ENCODE measurements around the gene PRR35. TPM values are rescaled to one million over a fixed set of nuclear protein-coding genes. Genes with fewer than 3 reads are reported as not detected.

Gene PRR35
- polyA plus RNA-seq, 3 donors: not detected

- Histone ChIP-seq H3K36me3 (replicated peaks in 1 of 2; ENCODE audit: control insufficient read depth in 1 of 2, insufficient read depth in 2 of 2, low read length in 2 of 2) (peaks cover 0 to 4% of the 10 kb centered on the region in 2 donors), H3K9ac (ENCODE audit: insufficient read depth, low read length, poor library complexity, severe bottlenecking) (peak overlapping the region; percentile 80), H4K20me1 (ENCODE audit: insufficient read depth, low read length) (peaks cover 51% of the 10 kb centered on the region), H3K27ac (ENCODE audit: low read depth in 1 of 2, low read length in 2 of 2) (peak overlapping the region; percentile 45 to 87), H3K79me2 (ENCODE audit: insufficient read depth, low read length) (peaks cover 61% of the 10 kb centered on the region), H3K4me3 (replicated peaks in 1 of 3; ENCODE audit: low read depth in 2 of 3, low read length in 3 of 3) (peak overlapping the region; percentile 52 to 91 (median 76)), H3K27me3 (ENCODE audit: control insufficient read depth in 2 of 2, insufficient read depth in 2 of 2, low read length in 2 of 2) (no peaks in the 10 kb centered on the region), H3K9me3 (replicated peaks in 1 of 2; ENCODE audit: control insufficient read depth in 1 of 2, insufficient read depth in 1 of 2, low read length in 2 of 2) (no peaks in the 10 kb centered on the region), H2AFZ (ENCODE audit: insufficient read depth, low read depth, low read length, poor library complexity, severe bottlenecking) (peak overlapping the region; percentile 71), H3K4me1 (ENCODE audit: control insufficient read depth in 1 of 2, insufficient read depth in 2 of 2, low read length in 2 of 2) (peaks cover 29 to 43% of the 10 kb centered on the region in 2 donors), H3K4me2 (replicated peaks; ENCODE audit: extremely low read depth, low read length, poor library complexity, severe bottlenecking) (peak overlapping the region; percentile 98)
- TF ChIP-seq, protein P1, sequence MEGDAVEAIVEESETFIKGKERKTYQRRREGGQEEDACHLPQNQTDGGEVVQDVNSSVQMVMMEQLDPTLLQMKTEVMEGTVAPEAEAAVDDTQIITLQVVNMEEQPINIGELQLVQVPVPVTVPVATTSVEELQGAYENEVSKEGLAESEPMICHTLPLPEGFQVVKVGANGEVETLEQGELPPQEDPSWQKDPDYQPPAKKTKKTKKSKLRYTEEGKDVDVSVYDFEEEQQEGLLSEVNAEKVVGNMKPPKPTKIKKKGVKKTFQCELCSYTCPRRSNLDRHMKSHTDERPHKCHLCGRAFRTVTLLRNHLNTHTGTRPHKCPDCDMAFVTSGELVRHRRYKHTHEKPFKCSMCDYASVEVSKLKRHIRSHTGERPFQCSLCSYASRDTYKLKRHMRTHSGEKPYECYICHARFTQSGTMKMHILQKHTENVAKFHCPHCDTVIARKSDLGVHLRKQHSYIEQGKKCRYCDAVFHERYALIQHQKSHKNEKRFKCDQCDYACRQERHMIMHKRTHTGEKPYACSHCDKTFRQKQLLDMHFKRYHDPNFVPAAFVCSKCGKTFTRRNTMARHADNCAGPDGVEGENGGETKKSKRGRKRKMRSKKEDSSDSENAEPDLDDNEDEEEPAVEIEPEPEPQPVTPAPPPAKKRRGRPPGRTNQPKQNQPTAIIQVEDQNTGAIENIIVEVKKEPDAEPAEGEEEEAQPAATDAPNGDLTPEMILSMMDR (IDR thresholded peaks at IDR 0.05): no peak
- Mint-ChIP-seq H3K36me3 (peaks cover 2 to 11% of the 10 kb centered on the region in 2 donors), H3K4me1 (peaks cover 38% of the 10 kb centered on the region), H3K27ac (peak overlapping the region; percentile 83 to 94 (median 89)), H3K27me3 (ENCODE audit: low read depth in 3 of 3) (peaks cover 0 to 1% (median 0%) of the 10 kb centered on the region in 3 donors), H3K9me3 (no peaks in the 10 kb centered on the region), H3K4me3 (peak overlapping the region; percentile 88 to 92)
- peak; percentile 64 to 89 (median 75) for DNase-seq
- intact Hi-C loops (cut with micrococcal nuclease): loop anchor here (5.0 kb wide), 3 partner anchors 109 to 131 kb away; partner anchors contain the start of genes METTL26 (in 2 of the 2), DECR2 (in 1 of the 2) and NME4 (in 1 of the 2)
- WGBS (ENCODE audit: insufficient coverage): under 1% methylated on average over 50 of the region's 55 CpGs
Observed at GRCh38 chr16:528111-529011, 31.8 kb upstream of the PRR35 start.

GRCh38 chr16:529012-529575, 31.1 kb upstream of the PRR35 start:
- H2AFZ ChIP-seq (ENCODE audit: insufficient read depth, low read depth, low read length, poor library complexity, severe bottlenecking): peak overlapping the region; percentile 71
- H3K79me2 ChIP-seq (ENCODE audit: insufficient read depth, low read length): peaks cover 68% of the 10 kb centered on the region
- H3K9ac ChIP-seq (ENCODE audit: insufficient read depth, low read length, poor library complexity, severe bottlenecking): peak overlapping the region; percentile 80
- intact Hi-C loops (cut with micrococcal nuclease): loop anchor here (5.0 kb wide), 3 partner anchors 108 to 132 kb away; partner anchors contain the start of genes METTL26 (in 2 of the 2), DECR2 (in 1 of the 2) and NME4 (in 1 of the 2)
- Mint-ChIP-seq H3K27ac (peak overlapping the region; percentile 83 to 94 (median 89)), H3K4me1 (peaks cover 36% of the 10 kb centered on the region), H3K9me3 (no peaks in the 10 kb centered on the region), H3K36me3 (peaks cover 2 to 11% of the 10 kb centered on the region in 2 donors), H3K4me3 (peak overlapping the region; percentile 88 to 92), H3K27me3 (ENCODE audit: low read depth in 3 of 3) (peaks cover 0 to 1% (median 0%) of the 10 kb centered on the region in 3 donors)
- no peaks in the 10 kb centered on the region for H3K27me3 ChIP-seq (ENCODE audit: control insufficient read depth in 2 of 2, insufficient read depth in 2 of 2, low read length in 2 of 2)
- H3K4me2 ChIP-seq (replicated peaks; ENCODE audit: extremely low read depth, low read length, poor library complexity, severe bottlenecking): peak overlapping the region; percentile 98
- H3K36me3 ChIP-seq (replicated peaks in 1 of 2; ENCODE audit: control insufficient read depth in 1 of 2, insufficient read depth in 2 of 2, low read length in 2 of 2): peaks cover 0 to 4% of the 10 kb centered on the region in 2 donors
- H3K4me3 ChIP-seq (replicated peaks in 1 of 3; ENCODE audit: low read depth in 2 of 3, low read length in 3 of 3): peak overlapping the region; percentile 52 to 91 (median 76)
- no peaks in the 10 kb centered on the region for H3K9me3 ChIP-seq (replicated peaks in 1 of 2; ENCODE audit: control insufficient read depth in 1 of 2, insufficient read depth in 1 of 2, low read length in 2 of 2)
- TF ChIP-seq, protein P1 (IDR thresholded peaks at IDR 0.05): no peak
- WGBS (ENCODE audit: insufficient coverage): 50% methylated on average over 12 of the region's 12 CpGs
- peaks cover 58% of the 10 kb centered on the region for H4K20me1 ChIP-seq (ENCODE audit: insufficient read depth, low read length)
- DNase-seq: no peak
- peaks cover 29 to 43% of the 10 kb centered on the region in 2 donors for H3K4me1 ChIP-seq (ENCODE audit: control insufficient read depth in 1 of 2, insufficient read depth in 2 of 2, low read length in 2 of 2)
- H3K27ac ChIP-seq (ENCODE audit: low read depth in 1 of 2, low read length in 2 of 2): peak overlapping the region; percentile 45 to 87
